IPS-18c (cell line): ENCODE data around the gene C2orf78.

ENCODE experiments used
- H3K4me3 ChIP-seq: 2 replicates; pipeline ENCODE4 v1.7.0; 2013; ENCODE audit warnings: low read depth, mild to moderate bottlenecking, low read length, moderate library complexity; ENCODE audit not compliant: insufficient read depth
- H3K9me3 ChIP-seq: one replicate; pipeline ENCODE4 v1.6.1; 2013; ENCODE audit warnings: mild to moderate bottlenecking, low read length, moderate library complexity; ENCODE audit not compliant: control insufficient read depth, insufficient read depth

Gene C2orf78

GRCh38 chr2:73855526-73855925 is 71.5 kb downstream of the C2orf78 start:
- H3K4me3 ChIP-seq: no peak overlapping the region
- no peaks in the 10 kb centered on the region for H3K9me3 ChIP-seq

- Histone ChIP-seq H3K4me3 (no peak overlapping the region), H3K9me3 (no peaks in the 10 kb centered on the region)
Measured at GRCh38 chr2:73856214-73856613, 72.2 kb downstream of the C2orf78 start.

GRCh38 chr2:73859721-73860586 is 76.0 kb downstream of the C2orf78 start:
- Histone ChIP-seq H3K4me3 (no peak overlapping the region), H3K9me3 (no peaks in the 10 kb centered on the region)

- Histone ChIP-seq H3K9me3 (no peaks in the 10 kb centered on the region), H3K4me3 (no peak overlapping the region)
Measured at GRCh38 chr2:73862987-73863386, 79.0 kb downstream of the C2orf78 start.
